Measurements from ENCODE around the gene RASSF3.
"Not testable (repeated sequence)": the region's sequence is repeated elsewhere in the genome, so short reads cannot be mapped to it uniquely, and the experiment has no call there.

The RASSF3 gene

DNA sequence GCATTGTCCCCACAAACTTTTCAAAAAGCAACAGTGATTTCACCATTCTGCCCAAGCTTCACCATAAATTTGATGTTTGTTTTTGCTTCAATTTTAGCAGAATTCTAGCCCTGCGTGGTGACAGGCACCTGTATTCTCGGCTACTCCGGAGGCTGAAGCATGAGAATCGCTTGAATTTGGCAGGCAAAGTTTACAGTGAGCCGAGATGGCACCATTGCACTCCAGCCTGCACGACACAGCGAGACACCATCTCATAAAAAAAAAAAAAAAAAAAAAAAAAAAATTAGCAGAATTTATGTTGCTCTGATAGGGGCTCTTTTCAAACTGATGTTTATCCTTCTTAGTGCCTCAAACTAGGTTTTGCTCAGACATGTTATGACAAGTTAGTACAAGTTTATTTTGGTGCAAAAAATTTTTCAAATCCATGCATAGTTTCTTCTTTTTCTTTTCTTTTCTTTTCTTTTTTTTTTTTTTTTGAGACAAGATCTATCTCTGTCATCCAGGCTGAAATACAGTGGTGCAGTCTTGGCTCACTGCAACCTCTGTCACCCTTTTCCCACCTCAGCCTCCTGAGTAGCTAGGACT lies 24.3 kb downstream of the RASSF3 start:
- DNase-seq = no peak

DNA sequence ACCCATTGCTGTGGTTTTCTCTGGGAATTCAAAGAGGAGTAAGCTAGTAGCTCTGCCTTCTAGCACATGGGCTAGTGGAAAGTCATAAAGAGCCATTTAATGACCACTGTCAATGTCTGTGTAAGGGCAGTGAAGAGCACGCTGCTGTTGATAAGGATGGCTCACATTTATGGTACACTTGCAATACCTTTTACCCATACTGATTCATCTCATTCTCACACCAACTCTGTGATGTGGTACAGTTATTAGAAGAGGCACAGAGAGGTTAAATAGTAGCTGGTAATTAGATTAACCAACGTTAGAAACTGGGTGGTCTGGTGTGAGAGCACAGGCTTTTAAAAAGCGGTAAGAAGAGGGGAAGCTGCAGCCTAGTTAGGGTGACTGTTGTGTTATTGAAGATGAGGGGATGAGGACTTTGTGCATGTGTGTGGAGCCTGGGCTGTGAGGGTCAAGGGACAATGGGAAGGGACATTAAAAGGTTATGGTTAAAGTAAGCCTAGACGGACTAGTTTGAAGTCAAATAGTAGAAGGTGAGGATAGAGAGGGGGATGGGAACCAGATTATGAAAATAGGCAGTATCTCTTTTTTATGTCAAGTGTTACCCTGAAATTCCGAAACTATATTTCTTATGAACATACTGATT lies 25.2 kb downstream of the RASSF3 start:
- no peak for DNase-seq

DNA sequence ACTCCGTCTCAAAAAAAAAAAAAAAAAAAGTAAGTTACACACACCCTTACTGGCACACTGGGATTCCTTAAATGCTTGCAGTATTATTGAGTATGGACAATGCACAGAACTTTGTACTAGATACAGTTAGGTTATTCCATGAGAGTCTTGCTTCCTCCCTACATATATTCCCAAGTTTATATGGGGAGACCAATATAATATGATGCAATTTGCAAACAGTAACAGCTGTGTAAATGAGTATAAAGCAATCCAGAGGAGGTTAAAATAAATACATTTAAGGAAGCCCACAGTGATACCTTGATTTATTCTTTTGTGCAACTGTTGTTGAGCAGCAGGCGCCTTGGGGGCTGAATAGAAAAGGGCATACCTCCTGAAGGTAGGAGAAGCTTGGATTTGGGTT lies 26.6 kb downstream of the RASSF3 start:
- no peak for DNase-seq

DNA sequence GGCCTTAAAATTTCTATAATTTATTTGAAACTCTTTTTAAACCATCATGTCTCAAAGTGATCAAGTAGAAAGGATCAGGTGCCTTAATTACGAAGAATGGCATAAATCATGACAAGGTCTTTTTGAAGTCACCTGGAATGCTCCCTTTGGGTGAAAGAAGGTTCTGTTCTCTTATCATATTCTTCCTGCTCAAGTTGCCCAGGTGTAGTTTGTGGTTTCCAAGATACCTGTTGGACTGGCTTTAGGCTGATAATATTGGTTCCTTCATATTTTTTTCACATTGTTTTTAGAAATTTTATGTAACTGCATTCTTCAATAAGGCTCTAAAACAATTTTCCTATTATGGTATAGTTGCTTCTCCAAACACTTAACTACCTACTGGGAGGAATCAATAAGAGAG lies 29.2 kb downstream of the RASSF3 start:
- DNase-seq = no peak

DNA sequence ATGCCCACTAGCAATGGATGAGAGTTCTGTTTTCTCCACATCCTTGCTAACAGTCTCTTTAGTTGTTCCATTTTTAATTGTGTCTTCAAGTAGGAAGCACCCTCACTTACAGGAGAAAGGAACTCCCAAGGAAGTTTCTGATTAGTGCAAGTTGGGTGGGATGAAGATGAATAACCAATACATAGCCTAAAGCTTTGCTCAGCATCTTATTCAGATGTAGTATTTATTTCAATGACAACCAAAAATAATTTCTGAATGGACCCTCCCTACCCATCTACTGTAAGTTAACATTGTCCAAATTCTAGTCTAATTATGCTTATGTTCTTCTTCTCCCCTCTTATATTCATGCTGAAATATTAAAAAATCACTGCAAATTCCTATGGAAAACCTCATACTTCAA lies 36.0 kb downstream of the RASSF3 start:
- DNase-seq = no peak

DNA sequence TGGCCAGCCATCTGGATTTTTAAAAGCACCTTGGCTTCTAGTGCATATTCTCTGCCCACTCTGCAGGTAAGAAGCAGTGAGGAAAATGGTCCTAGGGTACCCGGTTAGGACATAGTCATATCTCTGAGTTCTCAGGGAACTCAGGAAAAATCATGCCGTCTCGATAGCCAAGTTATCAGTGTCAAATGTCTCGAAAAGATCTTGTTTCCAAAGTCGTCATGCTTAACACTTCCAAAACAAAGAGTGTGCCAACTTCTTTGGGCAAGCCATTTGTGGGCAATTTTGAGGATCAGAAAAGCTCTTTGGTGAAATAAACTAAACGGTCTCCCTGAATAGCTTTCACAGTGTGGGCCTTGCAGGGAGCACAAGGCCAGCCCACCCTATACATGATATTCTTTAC lies 39.2 kb downstream of the RASSF3 start:
- no peak for DNase-seq

DNA sequence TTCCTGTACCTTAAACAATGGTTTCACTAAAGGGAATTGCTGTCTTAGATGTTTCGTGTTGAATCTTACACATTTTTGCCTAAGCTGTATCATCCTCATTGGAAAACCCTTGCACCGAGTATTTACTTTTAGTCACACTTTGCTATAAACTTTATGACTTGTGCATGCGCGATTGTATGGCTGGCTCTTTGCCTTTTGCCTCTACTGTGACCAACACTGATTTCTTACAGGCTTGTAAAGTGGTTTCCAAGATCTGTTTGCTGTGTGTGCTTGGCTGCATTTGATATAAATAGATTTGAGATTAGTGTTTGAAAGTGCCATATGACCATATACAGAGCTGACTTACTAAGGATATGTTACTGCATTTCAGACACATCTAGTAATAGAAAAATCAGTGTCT lies 40.5 kb downstream of the RASSF3 start:
- no peak for DNase-seq

DNA sequence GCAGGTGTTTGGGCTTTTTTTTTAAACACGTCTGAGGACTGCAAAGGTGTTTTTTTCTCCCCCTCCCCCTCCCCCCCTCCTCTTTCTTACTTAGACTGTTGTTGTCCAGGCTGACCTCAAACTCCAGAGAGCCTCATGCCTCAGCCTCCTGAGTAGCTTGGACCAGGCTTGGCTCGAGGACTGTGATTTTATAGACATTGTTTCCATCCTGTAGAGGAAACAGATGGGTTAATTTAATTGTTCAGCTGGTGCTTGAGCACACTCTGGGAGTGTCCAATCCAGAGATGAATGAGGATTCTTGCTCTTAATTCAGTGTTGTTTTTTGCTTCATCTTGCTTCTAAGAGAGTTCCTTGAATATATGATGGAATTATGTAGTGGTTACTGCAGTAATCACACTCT lies 42.1 kb downstream of the RASSF3 start:
- DNase-seq = no peak

DNA sequence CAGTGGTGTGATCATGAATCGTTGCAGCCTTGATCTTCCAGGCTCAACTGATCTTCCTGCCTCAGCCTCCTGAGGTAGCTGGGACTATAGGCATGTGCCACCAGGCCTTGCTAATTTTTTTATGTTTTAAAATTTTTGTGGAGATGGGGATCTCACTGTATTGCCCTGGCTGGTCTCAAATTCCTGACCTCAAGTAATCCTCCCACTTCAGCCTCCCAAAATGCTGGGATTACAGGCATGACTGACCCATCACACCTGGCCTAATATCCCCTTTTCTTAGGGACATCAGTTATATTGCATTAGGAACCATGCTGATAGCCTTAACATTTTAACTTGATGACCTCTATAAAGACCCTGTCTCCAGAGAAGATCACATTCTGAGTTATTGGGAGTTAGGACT lies 42.8 kb downstream of the RASSF3 start:
- DNase-seq = no peak

DNA sequence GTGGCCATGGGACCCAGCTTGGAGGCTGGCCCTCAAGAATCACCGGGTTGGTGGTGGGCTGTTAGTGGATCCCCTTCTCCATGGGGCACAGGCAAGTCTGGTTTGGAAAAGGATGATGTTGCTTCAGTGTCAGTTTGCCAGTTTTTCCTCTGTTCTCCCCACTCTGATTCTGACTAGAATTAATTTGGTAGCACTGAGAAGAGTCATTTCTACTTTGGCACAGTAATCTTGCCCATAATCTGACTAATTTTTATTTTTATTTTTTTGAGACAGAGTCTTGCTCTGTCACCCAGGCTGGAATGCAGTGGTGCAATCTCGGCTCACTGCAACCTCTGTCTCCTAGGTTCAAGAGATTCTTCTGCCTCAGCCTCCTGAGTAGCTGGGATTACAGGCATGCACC lies 43.6 kb downstream of the RASSF3 start:
- DNase-seq = not testable (repeated sequence)

DNA sequence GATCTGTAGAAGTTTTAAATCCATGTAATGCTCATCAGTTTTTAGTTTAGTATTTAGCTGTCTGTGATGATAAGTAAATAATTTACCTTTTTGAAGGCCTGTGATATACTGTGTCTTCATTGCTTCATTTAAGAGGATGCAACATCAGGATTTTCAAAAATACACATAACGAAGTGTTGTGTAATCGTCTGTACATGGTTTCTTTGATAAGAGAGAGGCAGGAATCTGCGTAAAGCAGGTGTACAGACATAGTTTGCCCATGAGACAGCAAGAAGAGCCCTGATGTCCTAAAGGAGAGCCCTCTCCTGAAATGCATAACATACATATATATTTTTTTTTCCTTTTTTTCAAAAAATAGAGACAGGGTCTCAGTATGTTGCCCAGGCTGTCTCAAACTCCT lies 44.8 kb downstream of the RASSF3 start:
- no peak for DNase-seq

DNA sequence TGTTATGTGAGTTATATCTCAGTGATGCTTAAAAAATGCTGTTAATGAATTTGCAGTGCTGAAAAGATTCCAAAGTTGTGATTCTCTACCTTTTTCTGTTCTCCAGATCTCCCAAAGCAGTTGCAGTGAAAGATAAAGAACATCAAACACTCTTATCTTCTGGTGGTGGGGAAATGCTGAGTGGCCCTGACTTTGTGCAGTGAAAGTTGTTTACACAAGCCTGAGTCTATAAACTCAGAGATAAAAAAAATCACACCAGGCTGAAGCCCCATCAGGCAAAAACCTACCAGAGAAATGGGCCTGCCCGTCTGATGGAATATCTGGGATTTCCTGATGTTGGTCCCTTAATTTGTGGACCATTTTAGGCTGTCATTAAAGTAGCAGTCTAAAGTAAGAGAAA lies 46.1 kb downstream of the RASSF3 start:
- no peak for DNase-seq

DNA sequence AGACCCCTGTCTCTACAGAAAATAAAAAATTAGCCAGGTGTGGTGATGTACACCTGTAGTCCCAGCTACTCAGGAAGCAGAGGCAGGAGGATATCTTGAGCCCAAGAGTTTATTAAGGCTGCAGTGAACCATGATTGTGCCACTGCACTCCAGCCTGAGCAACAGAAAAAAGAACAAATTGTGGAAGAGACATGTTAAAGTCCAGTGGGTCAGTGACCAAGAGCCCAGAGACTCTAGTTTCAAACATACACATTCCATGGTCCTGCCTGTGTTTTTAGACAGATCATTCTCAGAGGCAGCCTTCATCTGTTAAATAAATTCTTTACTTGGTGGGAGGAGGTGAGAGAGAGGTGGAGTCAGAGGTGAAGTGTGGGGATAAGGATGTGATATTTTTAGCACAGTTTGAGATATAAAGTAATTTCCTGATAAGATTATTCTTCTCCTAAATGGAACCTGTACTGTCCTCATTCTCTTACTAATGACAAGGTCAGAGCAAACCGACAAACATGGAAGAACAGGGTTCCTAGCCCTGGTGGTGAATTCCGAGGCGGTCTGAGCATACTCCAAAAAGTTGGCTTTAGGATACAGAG lies 48.7 kb downstream of the RASSF3 start:
- DNase-seq = no peak

DNA sequence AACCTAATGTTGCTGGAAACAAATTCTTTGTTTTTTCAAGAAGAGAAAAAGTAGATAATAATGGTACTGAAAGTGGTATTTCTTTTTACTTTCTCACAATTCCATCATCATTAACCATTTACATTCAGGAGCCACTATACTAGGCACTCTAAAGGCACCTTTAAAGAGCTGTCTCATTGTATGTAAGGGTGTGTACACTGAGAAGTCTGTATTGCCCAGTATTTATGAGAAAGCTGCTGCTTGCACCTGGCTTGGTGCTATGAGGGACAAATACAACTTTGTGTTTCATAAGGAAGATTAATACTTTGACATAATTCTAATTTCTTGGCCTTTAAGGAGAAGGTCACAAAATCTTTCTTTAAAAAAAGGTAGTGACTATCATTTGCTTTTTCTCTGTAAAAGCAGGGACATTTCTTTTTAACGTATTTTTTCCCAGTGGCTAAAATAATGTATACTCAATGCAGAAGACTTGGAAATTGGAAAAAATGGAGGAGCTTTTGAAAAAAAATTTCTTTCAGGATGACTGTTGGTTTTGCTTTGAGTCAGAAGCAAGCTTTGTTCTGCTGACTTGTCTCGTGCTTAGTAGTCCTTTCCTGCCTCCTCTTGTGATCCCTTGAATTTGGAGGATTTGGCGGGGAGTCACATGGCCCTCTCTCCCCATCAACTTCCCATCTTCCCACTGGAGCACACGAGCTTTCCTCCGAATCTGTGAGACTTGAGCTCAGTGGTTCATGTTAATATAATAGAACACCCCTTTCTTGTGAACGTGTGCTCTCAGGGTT lies 50.1 kb downstream of the RASSF3 start:
- DNase-seq = no peak

DNA sequence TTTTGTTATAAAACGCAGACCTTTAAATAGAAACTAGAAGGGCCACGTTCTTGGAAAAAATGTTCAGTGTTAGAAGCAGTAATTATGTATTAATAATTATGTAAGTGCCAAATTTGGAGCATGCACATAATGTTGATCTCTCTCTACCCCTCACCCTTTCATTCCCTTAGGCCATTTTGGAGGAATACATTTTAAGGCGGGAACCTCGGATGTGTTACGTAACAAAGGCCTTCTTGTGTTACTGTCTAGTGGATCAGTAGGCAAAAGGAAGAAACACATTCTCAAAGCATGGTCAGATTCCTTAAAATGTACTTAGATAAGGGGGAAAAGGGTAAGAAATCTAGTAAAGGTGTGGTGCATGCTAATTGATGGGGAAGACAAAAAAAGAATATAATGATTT lies 52.7 kb downstream of the RASSF3 start:
- no peak for DNase-seq

DNA sequence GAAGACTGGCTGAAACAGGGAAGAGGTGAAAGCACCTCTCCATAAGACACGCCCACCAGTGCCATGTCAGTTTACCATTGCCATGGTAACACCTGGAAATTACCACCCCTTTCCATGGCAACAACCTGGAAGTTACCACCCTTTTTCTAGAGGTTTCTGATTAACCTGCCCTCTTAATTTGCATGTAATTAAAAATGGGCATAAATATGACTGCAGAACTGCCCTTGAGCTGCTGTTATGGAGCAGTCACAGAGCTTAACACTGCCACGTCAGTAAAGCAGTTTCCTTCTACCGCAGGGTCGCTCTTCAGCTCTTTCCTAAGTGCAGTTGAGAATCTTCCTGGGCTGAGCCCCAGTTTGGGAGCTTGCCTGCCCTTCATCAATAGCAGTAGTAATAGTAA lies 55.2 kb downstream of the RASSF3 start:
- peak; percentile 50 for DNase-seq

DNA sequence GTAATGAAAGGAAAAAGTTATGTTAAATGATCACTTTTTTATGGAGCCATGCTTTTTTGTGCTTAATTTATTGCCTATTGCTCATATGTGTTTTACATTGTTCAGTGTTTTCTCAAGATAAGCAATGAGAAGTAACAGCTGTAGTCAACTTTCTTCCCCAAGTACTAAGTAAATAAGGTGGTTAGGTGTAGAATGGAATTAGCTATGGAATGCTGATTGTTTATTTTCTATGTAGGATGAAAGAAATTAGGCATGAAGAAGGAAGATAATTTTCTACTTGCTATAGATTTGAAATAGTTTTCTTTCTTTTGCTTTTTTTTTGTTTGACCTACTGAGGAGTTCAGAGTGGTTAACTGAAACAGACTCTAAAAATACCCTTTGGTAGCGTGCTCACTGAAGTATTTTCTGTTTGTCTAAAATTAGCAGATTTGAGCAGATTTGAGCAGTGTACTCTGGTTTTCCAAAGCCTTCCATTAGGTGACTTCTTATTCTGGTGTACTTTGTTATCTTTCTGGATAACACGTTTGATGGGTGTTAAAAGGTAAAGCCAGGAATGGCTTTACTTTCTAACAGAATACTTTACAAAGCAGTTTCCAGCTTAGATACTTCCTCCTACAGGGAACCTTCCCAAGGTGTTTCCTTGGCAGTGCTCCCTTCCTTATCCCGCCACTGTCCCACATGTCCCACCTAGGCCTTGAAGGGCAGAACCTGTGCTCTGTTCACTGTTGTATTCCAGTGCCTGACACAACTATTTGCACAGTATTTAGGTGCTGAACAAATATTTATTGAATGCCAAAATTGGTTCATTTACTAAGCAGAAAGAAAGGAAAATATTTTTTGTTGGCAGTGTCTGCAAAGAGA lies 56.0 kb downstream of the RASSF3 start:
- DNase-seq = no peak

DNA sequence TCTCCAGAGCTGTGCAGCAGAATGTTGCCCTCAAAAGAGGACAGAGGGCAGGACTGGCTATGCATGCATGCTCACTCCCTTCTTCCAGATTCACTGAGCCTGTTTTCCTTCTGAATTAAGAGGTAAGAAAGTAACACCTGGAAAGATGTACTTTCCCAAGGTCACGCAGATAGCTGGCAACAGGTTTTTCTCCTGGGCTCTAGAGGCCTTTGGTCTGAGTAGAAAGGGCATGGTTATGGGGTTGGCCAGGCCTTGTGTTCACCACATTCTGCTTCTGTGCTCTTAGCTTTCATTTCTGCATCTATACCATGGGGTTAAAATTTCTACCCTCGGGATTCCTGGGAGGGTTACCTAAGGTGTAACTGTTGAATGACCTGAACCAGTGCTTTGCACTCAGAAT lies 57.5 kb downstream of the RASSF3 start:
- DNase-seq = no peak

DNA sequence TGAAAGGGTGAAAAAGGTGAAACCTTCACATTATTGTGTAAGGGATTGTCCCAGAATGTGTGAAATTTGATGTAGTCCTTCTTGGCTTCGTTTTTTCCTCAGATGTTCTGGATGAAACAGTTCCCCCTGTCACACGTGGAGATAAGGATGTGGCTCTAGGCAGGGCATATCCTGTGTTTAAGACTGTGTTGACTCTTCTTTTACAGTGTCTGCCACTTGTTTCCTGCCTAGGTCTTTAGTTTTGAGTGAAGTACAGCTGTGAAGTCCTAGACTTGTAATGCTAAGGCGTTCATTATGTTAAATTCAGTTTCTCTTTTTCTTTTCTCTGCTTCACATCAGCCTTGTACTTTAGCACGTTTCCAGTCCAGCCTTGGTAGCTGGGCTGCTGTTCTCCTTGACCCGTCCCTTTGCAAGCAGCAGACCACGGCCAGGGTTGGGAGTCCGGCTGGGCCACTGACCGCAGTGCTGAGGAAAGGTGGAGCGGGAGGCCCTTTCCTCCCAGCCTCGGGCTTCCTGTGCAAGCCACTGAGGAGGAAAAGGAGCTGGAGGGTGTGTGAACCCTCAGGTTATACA lies 59.1 kb downstream of the RASSF3 start:
- peak; percentile 44 for DNase-seq

DNA sequence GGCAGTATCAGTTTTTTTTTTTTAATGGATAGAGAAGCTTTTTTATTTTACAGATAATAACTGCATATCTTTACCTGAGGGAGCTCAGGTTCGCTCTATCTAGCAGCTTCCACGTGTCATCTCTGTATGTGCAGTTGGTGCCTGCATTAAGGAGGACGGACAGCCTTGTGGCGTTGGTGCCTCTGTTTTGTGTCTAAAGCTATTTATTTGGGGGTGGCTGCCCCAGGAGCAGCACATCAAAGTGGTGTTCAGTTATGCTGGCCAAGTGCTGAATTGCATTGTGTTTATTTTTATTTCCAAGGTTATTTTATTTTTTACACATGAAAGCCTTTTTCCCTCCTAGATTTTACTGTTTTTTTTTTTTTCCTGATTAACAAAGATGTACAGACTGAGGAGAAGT lies 59.7 kb downstream of the RASSF3 start:
- no peak for DNase-seq

DNA sequence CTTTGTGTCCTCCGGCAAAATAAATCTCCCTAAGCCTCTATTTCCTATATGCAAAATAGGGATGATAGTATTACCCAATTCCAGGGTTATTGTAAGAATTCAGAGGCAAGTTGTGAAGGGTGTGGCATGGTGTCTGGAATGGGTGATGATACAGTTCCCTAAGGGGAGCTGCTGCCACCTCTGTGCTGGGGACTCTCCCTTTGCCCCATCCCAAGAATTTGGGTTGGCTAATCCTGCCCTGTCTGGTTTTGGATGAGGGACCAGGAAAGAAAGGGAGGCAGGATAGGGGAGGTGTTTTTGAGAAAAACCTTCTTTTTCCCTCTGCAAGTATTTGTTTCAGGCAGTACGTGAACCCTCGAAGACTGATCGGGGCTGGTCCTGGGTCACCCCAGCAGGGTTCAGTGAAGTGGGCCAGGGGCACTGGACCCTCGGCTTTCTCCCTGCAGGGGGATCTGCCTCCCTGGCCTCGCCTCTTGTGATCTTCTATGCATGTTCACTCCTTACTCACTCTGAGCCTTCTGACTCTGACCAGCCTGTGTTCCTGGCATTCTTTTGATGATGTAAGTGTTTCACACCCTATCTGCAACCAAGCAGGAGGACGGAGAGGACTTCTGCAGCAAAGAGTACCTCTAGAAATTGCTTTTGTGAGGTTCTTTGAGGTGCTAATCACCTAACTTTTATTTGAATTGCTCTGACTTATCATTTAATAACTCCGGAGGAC lies 60.8 kb downstream of the RASSF3 start:
- DNase-seq = no peak

DNA sequence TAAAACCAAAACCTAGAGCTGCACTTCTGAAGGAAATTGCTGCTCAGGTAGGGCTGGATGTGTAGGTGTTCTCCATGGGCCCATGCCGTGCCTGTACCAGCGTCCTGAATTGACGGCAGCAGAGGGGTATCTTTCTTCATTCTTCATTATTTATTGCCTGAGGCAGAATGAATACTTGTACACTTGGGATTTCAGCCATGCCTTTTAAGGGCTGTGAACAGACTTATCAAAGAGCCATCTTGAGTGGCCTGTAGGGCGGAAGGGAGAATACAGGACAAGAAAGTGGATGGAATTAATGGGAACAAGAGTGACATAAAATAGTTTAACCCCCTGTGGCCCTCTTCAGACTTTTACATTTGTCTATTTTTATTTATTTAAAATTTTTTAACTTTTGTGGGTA lies 61.4 kb downstream of the RASSF3 start:
- no peak for DNase-seq
